T-helper 17 cell (primary cell): ENCODE results near the gene RAB29. TPM values are rescaled to one million over a fixed set of nuclear protein-coding genes. Genes with fewer than 3 reads are reported as not detected.
"Not testable (repeated sequence)": the region's sequence is repeated elsewhere in the genome, so short reads cannot be mapped to it uniquely, and the experiment has no call there.

Experiments used
- ATAC-seq: fragments of 150-1000 bp; cut with Tn5 transposase; 2 replicates; pipeline ENCODE4 v1.10.0; 2021; ENCODE audit warnings: mild to moderate bottlenecking, moderate library complexity
- DNase-seq, 3 donors: peaks; one replicate each; pipeline versions ENCODE4 v3.0.0 to v3.0.0-alpha.2; 2020 to 2021
- H3K9me3 ChIP-seq: one replicate; pipeline ENCODE4 v1.7.0; 2013; ENCODE audit warnings: low read length, mild to moderate bottlenecking; ENCODE audit not compliant: control insufficient read depth, poor library complexity, severe bottlenecking
- H3K27ac Mint-ChIP-seq: one replicate; pipeline ENCODE4 v1.8.0; 2022; ENCODE audit warnings: mild to moderate bottlenecking, moderate library complexity, mixed read lengths
- H3K27me3 Mint-ChIP-seq: one replicate; pipeline ENCODE4 v1.8.0; 2022; ENCODE audit warnings: mixed read lengths
- H3K36me3 Mint-ChIP-seq: one replicate; pipeline ENCODE4 v1.8.0; 2022; ENCODE audit warnings: low read depth, mixed read lengths
- H3K4me1 Mint-ChIP-seq: one replicate; pipeline ENCODE4 v1.8.0; 2022; ENCODE audit warnings: mild to moderate bottlenecking, mixed read lengths
- H3K4me3 Mint-ChIP-seq: one replicate; pipeline ENCODE4 v1.8.0; 2022; ENCODE audit warnings: mild to moderate bottlenecking, moderate library complexity, mixed read lengths
- total RNA-seq, 4 donors: library from RNA in 2 of 4; stranded (reverse) in 2 of 4; gene quantifications; one replicate each; pipeline ENCODE4 v1.2.3 and lab custom pipeline; 2022 to 2026

The RAB29 gene, protein sequence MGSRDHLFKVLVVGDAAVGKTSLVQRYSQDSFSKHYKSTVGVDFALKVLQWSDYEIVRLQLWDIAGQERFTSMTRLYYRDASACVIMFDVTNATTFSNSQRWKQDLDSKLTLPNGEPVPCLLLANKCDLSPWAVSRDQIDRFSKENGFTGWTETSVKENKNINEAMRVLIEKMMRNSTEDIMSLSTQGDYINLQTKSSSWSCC
- total RNA-seq (10 to 100 TPM; 30.5 to 38.2 TPM), total RNA-seq (lab: John Stamatoyannopoulos, UW) (73.8 to 91.5 reads per million in 2 donors)

DNA sequence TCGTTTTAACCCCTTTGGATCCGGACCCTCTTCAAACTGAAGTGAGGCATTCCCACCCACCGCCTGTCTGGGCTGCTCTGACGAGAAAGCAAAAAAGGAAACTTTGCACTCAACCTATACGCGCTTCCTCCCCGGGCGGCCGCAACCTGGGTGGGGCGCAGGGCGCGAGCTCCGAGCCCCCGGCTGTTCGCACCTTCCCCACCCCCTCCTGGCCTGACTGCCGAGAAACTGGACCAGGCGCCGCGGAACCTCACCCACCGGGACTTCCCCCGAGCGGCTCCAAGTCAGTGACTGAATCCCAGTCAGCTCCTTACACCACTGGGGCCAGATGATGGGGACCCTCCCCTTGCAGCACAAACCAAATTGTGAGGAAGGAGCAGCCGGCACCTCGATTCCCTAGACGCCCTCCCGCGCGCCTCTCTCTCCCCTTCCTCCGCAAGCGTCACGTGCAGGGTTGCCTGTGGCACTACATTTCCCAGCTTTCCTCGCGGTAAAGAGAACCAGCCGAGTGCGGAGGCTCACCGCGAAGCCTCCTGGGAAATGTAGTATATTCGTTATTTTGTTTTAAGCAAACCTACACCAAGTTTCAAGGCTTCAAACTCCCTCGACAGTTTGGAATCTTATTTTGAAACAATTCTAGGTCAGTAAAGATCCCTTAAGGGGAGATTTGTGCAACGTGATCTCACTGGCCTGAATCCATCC lies at the start of gene RAB29:
Gene RAB29 (minus strand): TSS at position 468 of the 702 bp plus-strand sequence. CDS start 526 bp downstream, outside the sequence.
- H3K9me3 ChIP-seq = no peaks in the 10 kb centered on the region
- H3K27ac Mint-ChIP-seq = peak within 1 kb of the TSS; percentile 97
- peak; percentile 90 for ATAC-seq
- DNase-seq = peak; percentile 70 to 75 (median 71)
- peaks cover 2% of the 10 kb centered on the region for H3K36me3 Mint-ChIP-seq
- no peaks in the 10 kb centered on the region for H3K27me3 Mint-ChIP-seq
- H3K4me3 Mint-ChIP-seq = peak within 1 kb of the TSS; percentile 99
- peaks cover 45% of the 10 kb centered on the region for H3K4me1 Mint-ChIP-seq

DNA sequence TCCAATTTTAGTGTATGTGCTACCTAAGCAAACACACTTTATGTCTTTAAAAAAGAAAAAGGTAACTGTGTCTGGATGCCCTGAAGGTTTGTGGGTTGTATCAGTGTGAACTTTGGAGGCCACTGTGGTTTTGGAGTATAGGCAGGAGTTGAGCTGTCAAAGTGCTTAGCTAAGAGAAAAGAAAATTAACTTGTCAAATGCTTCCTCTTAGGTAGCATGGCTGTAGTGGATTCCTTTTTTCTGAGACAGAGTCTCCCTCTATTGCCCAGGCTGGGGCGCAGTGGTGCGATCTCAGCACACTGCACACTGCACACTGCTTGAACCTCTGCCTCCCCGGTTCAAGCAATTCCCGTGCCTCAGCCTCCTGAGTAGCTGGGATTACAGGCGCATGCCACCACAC lies 48.9 kb upstream of the RAB29 start:
- no peak for DNase-seq
- H3K9me3 ChIP-seq = no peaks in the 10 kb centered on the region
- Mint-ChIP-seq H3K27ac (no peak overlapping the region), H3K4me1 (peaks cover 22% of the 10 kb centered on the region), H3K36me3 (no peaks in the 10 kb centered on the region), H3K4me3 (no peak overlapping the region), H3K27me3 (no peaks in the 10 kb centered on the region)
- ATAC-seq = no peak

DNA sequence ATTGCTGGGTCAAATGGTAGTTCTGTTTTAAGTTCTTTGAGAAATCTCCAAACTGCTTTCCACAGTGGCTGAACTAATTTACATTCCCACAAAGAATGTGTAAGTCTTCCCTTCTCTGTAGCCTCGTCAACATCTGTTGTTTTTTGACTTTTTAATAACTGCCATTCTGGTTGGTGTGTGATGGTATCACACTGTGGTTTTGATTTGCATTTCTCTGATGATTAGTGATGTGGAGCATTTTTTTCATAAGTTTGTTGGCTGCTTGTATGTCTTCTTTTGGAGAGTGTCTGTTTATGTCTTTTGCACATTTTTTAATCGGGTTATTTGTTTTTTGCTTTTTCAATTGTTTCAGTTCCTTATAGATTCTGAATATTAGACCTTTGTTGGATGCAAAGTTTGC lies 48.0 kb upstream of the RAB29 start:
- H3K36me3 Mint-ChIP-seq, H3K27ac Mint-ChIP-seq, DNase-seq, H3K9me3 ChIP-seq, H3K4me3 Mint-ChIP-seq, H3K27me3 Mint-ChIP-seq: not testable (repeated sequence)
- peaks cover 25% of the 10 kb centered on the region for H3K4me1 Mint-ChIP-seq
- peak; percentile 28 for ATAC-seq

DNA sequence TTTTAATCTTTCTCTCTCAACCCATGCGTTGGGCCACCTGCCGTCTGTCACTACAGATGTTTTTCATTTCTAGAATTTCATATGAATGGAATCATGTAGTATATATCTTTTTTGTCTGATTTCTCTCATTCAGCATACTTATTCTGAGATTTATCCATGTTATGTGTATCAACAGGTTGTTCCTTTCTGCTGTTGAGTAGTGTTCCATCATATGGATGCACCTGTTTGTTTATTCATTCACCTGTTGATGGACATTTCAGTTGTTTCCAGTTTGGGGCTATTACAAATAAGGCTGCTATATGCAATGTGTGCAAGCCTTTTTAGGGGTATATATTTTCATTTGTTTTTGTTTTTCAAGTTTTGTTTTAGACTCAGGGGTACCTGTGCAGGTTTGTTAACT lies 47.1 kb upstream of the RAB29 start:
- no peak overlapping the region for H3K4me3 Mint-ChIP-seq
- H3K36me3 Mint-ChIP-seq = no peaks in the 10 kb centered on the region
- DNase-seq (no peak), ATAC-seq (no peak)
- no peaks in the 10 kb centered on the region for H3K27me3 Mint-ChIP-seq
- no peaks in the 10 kb centered on the region for H3K9me3 ChIP-seq
- H3K4me1 Mint-ChIP-seq = peaks cover 23% of the 10 kb centered on the region
- no peak overlapping the region for H3K27ac Mint-ChIP-seq

DNA sequence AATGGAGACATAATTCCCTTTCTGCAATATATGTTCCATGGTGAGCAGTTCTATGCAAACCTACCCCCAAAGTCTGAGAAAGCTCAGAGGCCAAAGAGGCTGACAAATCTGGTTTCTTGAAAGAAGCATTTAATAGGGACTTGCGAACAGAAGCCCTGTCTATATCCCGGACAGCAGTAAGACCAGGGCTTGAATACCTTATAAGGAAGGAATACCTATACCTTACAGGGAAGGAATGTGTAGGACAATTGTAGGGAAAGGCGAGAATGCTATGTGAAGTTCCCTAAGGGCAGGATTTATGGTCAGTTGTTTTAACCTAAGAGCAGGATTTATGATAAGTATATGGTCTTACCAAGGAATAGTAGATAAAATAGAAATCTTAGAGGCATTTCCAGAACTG lies 42.7 kb upstream of the RAB29 start:
- Mint-ChIP-seq H3K27me3 (no peaks in the 10 kb centered on the region), H3K4me1 (peaks cover 15% of the 10 kb centered on the region), H3K27ac (no peak overlapping the region), H3K36me3 (no peaks in the 10 kb centered on the region), H3K4me3 (no peak overlapping the region)
- H3K9me3 ChIP-seq = no peaks in the 10 kb centered on the region
- DNase-seq (no peak), ATAC-seq (no peak)

DNA sequence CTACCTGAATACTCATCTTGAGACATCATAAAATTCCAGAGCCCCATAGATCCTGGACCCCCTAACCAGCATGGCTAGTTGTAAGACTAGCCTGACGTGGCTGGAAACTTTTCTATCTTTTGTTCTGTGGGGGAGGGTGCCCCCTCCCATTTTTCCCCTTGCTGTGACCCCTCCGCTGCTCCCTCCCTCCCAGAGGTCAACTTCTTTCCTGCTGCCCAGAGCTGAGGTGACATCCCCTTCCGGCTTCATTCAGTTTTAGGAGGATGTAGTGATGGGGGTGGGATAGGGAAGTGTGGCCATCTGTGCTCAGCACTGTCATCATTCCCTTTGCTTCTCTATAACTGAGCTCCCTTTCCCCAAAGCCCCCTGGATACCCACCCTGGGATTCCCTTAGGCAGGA lies 42.1 kb upstream of the RAB29 start:
- no peak for ATAC-seq
- H3K4me1 Mint-ChIP-seq = peaks cover 17% of the 10 kb centered on the region
- no peaks in the 10 kb centered on the region for H3K9me3 ChIP-seq
- no peak overlapping the region for H3K4me3 Mint-ChIP-seq
- H3K36me3 Mint-ChIP-seq = no peaks in the 10 kb centered on the region
- no peaks in the 10 kb centered on the region for H3K27me3 Mint-ChIP-seq
- no peak overlapping the region for H3K27ac Mint-ChIP-seq
- DNase-seq = no peak

DNA sequence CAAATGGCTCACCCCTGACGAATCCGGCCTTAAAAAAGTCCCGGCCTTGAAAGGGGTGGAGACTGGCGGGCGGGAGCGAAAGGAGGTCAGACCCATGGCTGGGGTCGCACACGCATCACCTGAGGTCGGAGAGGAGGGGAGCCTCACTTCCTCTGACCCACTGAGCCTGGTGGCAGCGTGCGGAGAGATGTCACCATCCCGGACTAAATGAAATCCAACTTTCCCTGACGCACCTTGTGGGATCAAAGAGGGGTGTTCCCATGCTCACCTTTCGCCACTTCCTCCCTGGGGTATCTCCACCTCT lies 38.4 kb upstream of the RAB29 start:
- Mint-ChIP-seq H3K4me3 (peak overlapping the region; percentile 95), H3K27me3 (no peaks in the 10 kb centered on the region), H3K36me3 (peaks cover 3% of the 10 kb centered on the region), H3K4me1 (peaks cover 45% of the 10 kb centered on the region), H3K27ac (peak overlapping the region; percentile 86)
- H3K9me3 ChIP-seq = no peaks in the 10 kb centered on the region
- ATAC-seq = no peak
- DNase-seq = peak in 1 of 3 donors; percentile 19

- H3K9me3 ChIP-seq = no peaks in the 10 kb centered on the region
- peak within 1 kb of the TSS; percentile 95 for H3K4me3 Mint-ChIP-seq
- peaks cover 3% of the 10 kb centered on the region for H3K36me3 Mint-ChIP-seq
- H3K27ac Mint-ChIP-seq = peak within 1 kb of the TSS; percentile 93
- no peaks in the 10 kb centered on the region for H3K27me3 Mint-ChIP-seq
- peak; percentile 97 for ATAC-seq
- peak; percentile 80 to 94 (median 87) for DNase-seq
- H3K4me1 Mint-ChIP-seq = peaks cover 49% of the 10 kb centered on the region
Measured at GRCh38 chr1:205812878-205813754, 37.8 kb upstream of the RAB29 start, which contains the start of gene SLC41A1. TSS of gene SLC41A1 (minus strand) at chr1:205813198. CDS start at chr1:205810441, 2,757 bp downstream.

DNA sequence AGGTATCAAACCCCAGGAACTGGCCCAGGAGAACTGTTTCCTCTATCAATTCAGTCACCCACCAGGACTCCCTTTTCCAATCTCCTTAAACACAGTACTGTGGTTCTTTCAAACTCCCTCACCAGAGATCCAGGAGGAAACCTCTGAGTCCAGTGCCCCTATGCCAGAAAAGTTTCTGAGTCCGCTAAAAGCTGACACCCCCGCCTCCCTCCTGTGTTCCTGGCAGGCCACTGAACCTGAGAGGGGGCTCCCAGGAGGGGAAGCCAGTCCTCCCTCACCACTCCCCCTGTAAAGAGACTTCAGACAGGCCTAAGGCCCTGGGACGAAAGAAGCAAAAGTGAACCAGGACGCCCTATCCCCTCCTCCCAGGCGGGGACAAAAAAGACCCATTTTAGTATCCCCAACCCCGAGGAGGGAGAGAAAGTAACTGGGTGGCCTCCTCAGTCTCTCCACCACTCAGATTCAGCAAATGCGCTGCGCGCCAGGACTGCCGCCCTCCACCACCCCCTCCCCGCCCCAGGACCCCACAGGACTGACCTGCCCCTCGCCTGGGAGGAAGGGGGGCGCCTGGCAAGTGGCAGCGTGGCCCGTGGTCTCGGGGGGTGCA lies 37.1 kb upstream of the RAB29 start:
- Mint-ChIP-seq H3K27me3 (no peaks in the 10 kb centered on the region), H3K36me3 (peaks cover 4% of the 10 kb centered on the region), H3K27ac (peak overlapping the region; percentile 93), H3K4me1 (peaks cover 49% of the 10 kb centered on the region), H3K4me3 (peak overlapping the region; percentile 95)
- H3K9me3 ChIP-seq = no peaks in the 10 kb centered on the region
- peak; percentile 5 for ATAC-seq
- DNase-seq = no peak

- DNase-seq (no peak), ATAC-seq (no peak)
- peak overlapping the region; percentile 95 for H3K4me3 Mint-ChIP-seq
- H3K4me1 Mint-ChIP-seq = peaks cover 55% of the 10 kb centered on the region
- H3K27me3 Mint-ChIP-seq = no peaks in the 10 kb centered on the region
- H3K9me3 ChIP-seq = no peaks in the 10 kb centered on the region
- peak overlapping the region; percentile 93 for H3K27ac Mint-ChIP-seq
- peaks cover 6% of the 10 kb centered on the region for H3K36me3 Mint-ChIP-seq
Measured at GRCh38 chr1:205811660-205812059, 36.4 kb upstream of the RAB29 start.

DNA sequence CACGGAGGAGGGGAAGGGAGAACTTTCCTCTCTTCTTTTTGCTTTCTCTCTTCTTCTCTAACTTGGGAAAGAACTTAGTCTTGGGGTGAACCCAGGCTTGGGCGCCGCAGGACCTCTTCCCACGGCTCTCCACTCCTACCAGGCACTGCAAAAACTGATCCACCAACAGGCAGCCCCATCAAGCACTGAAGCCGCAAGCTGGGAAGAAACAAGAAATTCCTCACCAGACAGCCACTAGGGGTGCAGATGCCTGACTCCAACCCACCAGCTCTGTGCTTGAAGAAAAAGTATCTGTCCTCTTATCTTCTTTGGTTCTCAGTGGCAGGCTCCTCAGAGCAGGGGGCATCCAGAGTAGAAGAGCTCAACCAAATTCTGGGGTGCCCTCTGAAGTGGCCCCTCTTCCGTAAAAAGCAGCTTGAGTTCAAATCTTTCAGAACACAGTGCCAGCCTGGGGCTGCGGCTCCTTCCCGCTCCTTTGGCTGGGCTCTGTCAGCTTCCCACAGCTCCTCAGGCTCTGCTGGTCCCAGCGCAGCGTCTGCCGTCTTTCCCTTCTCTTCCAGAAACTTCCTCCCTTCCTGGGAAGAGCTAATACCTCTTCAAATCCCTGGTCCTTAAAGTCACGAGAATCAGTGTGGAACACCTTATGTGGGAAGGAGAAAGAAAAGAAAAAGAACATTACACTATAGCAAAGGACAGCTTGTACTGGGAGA lies 35.3 kb upstream of the RAB29 start:
- peaks cover 65% of the 10 kb centered on the region for H3K4me1 Mint-ChIP-seq
- H3K4me3 Mint-ChIP-seq = peak overlapping the region; percentile 95
- no peaks in the 10 kb centered on the region for H3K9me3 ChIP-seq
- peaks cover 6% of the 10 kb centered on the region for H3K36me3 Mint-ChIP-seq
- DNase-seq (no peak), ATAC-seq (no peak)
- H3K27me3 Mint-ChIP-seq = no peaks in the 10 kb centered on the region
- H3K27ac Mint-ChIP-seq = peak overlapping the region; percentile 93

- DNase-seq (no peak), ATAC-seq (no peak)
- no peaks in the 10 kb centered on the region for H3K27me3 Mint-ChIP-seq
- no peak overlapping the region for H3K27ac Mint-ChIP-seq
- peak overlapping the region; percentile 49 for H3K4me3 Mint-ChIP-seq
- H3K4me1 Mint-ChIP-seq = peaks cover 72% of the 10 kb centered on the region
- H3K9me3 ChIP-seq = no peaks in the 10 kb centered on the region
- peaks cover 6% of the 10 kb centered on the region for H3K36me3 Mint-ChIP-seq
Measured at GRCh38 chr1:205809942-205810345, 34.7 kb upstream of the RAB29 start.
